Stimulated activated CD4-positive, alpha-beta T cell treated with anti-CD3 and anti-CD28 coated beads, Interleukin-2, amount 100 ng/mL, for 4 hours (primary cell): ENCODE measurements around the gene TMEM82.

ENCODE experiments used
- DNase-seq: peaks from one replicate; pipeline ENCODE4 v3.0.0-alpha.2; 2020; ENCODE audit warnings: low read depth

Gene TMEM82

GRCh38 chr1:15786581-15786980 is 44.3 kb downstream of the TMEM82 start:
- no peak for DNase-seq

- DNase-seq: no peak
Observed at GRCh38 chr1:15788624-15789301, 46.5 kb downstream of the TMEM82 start.

- no peak for DNase-seq
Observed at GRCh38 chr1:15796086-15796462, 53.8 kb downstream of the TMEM82 start.
